ENCODE measurements around the gene MYEOV. TPM values are rescaled to one million over a fixed set of nuclear protein-coding genes. Genes with fewer than 3 reads are reported as not detected.

The MYEOV gene
- total RNA-seq, 3 donors from 2014 or later (not counting 1 experiment from before 2014, with no cell fraction given) = 1.1 to 1.2 TPM; not detected in 1

DNA sequence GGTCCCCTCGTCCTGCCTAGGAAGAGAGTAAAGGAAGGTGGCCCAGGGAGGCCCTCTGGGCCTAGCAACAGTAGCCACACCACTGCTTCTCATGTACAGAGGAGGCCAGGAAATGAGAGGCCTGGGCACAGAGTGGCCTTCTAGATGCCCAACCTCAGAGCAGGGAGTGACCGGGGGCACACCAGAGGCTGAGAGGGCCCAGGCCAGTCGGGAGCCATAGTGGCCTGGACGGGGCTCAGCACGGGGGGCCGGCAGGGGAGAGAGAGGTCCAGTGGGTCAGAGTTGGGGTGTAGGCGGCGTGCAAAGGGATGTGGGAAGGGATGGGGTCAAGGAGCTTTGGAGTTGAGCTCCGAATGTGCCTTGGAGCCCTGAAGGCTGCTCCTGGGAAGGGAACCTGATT is 25.0 kb upstream of the MYEOV start:
- no peaks in the 10 kb centered on the region for H3K9me3 Mint-ChIP-seq
- TF ChIP-seq, protein P1, sequence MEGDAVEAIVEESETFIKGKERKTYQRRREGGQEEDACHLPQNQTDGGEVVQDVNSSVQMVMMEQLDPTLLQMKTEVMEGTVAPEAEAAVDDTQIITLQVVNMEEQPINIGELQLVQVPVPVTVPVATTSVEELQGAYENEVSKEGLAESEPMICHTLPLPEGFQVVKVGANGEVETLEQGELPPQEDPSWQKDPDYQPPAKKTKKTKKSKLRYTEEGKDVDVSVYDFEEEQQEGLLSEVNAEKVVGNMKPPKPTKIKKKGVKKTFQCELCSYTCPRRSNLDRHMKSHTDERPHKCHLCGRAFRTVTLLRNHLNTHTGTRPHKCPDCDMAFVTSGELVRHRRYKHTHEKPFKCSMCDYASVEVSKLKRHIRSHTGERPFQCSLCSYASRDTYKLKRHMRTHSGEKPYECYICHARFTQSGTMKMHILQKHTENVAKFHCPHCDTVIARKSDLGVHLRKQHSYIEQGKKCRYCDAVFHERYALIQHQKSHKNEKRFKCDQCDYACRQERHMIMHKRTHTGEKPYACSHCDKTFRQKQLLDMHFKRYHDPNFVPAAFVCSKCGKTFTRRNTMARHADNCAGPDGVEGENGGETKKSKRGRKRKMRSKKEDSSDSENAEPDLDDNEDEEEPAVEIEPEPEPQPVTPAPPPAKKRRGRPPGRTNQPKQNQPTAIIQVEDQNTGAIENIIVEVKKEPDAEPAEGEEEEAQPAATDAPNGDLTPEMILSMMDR (IDR thresholded peaks at IDR 0.05) = no peak
- DNase-seq (no peak), ATAC-seq (no peak)
- Histone ChIP-seq H3K4me1 (ENCODE audit: control insufficient read depth, insufficient read depth, low read length) (no peaks in the 10 kb centered on the region), H3K27me3 (ENCODE audit: control insufficient read depth, insufficient read depth, low read length) (no peaks in the 10 kb centered on the region), H3K4me3 (ENCODE audit: low read length) (no peak overlapping the region), H3K27ac (ENCODE audit: low read length) (no peak overlapping the region), H3K9me3 (ENCODE audit: control insufficient read depth, insufficient read depth, low read length) (no peaks in the 10 kb centered on the region), H3K36me3 (ENCODE audit: control insufficient read depth, insufficient read depth, low read length) (no peaks in the 10 kb centered on the region)
- peaks cover 0 to 6% of the 10 kb centered on the region in 2 donors for H3K27me3 Mint-ChIP-seq (ENCODE audit: low read depth in 2 of 2)
- 88% methylated on average over 9 of the region's 9 CpGs for WGBS (ENCODE audit: insufficient coverage)
- H3K4me1 Mint-ChIP-seq = no peaks in the 10 kb centered on the region
- no peaks in the 10 kb centered on the region for H3K36me3 Mint-ChIP-seq
- intact Hi-C loops (cut with micrococcal nuclease) = no loop called here
- no peak overlapping the region for H3K27ac Mint-ChIP-seq
- no peak overlapping the region for H3K4me3 Mint-ChIP-seq

GRCh38 chr11:69269388-69269787 is 24.6 kb upstream of the MYEOV start:
- Histone ChIP-seq H3K27ac (ENCODE audit: low read length) (no peak overlapping the region), H3K9me3 (ENCODE audit: control insufficient read depth, insufficient read depth, low read length) (no peaks in the 10 kb centered on the region), H3K4me1 (ENCODE audit: control insufficient read depth, insufficient read depth, low read length) (no peaks in the 10 kb centered on the region), H3K4me3 (ENCODE audit: low read length) (no peak overlapping the region), H3K36me3 (ENCODE audit: control insufficient read depth, insufficient read depth, low read length) (no peaks in the 10 kb centered on the region), H3K27me3 (ENCODE audit: control insufficient read depth, insufficient read depth, low read length) (no peaks in the 10 kb centered on the region)
- Mint-ChIP-seq H3K27me3 (ENCODE audit: low read depth in 2 of 2) (peaks cover 0 to 6% of the 10 kb centered on the region in 2 donors), H3K9me3 (no peaks in the 10 kb centered on the region), H3K27ac (no peak overlapping the region), H3K4me1 (no peaks in the 10 kb centered on the region), H3K4me3 (no peak overlapping the region), H3K36me3 (no peaks in the 10 kb centered on the region)
- DNase-seq (no peak), ATAC-seq (no peak)
- 88% methylated on average over 3 of the region's 4 CpGs for WGBS (ENCODE audit: insufficient coverage)
- intact Hi-C loops (cut with micrococcal nuclease) = no loop called here
- TF ChIP-seq, protein P1 (IDR thresholded peaks at IDR 0.05) = no peak

DNA sequence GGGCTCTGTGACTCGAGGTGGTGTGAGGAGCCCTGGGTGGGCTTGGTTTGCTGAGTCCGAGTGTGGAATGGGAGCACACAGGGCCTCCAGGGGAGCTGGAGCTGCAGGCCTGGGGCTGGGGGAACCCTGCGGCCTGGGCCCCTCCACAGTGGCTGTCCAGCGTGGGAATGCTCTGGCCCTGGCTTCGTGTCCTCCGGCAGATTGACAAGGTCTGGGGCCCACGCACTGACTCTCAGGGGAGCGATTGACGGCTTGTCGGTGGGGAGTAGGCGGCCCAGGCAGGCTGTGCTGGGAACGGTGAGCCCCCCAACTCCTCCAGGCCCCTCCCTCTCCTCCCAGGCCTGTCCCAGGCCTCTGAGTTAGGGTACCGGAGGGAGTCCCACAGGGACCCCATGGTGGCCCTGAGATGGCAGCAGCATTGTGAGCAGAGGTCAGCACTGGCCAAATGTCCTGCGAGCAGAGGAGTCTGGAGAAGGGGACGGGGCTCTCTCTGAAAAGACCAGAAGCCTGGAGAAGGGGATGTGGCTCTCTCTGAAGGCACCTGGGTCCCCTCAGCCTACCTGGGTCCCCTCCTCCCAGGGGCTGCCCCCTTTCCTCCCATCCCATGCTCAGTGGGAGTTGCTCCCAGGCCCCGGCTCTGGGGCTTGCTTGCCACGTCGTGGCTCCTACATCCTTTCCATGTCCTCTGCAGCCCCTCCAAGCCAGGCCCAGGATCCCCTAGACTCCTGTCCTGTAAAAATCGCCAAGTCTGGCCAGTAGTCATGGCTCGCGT is 23.8 kb upstream of the MYEOV start:
- Histone ChIP-seq H3K4me3 (ENCODE audit: low read length) (no peak overlapping the region), H3K4me1 (ENCODE audit: control insufficient read depth, insufficient read depth, low read length) (no peaks in the 10 kb centered on the region), H3K9me3 (ENCODE audit: control insufficient read depth, insufficient read depth, low read length) (no peaks in the 10 kb centered on the region), H3K27me3 (ENCODE audit: control insufficient read depth, insufficient read depth, low read length) (no peaks in the 10 kb centered on the region), H3K36me3 (ENCODE audit: control insufficient read depth, insufficient read depth, low read length) (no peaks in the 10 kb centered on the region), H3K27ac (ENCODE audit: low read length) (no peak overlapping the region)
- H3K4me1 Mint-ChIP-seq = no peaks in the 10 kb centered on the region
- ATAC-seq (no peak), DNase-seq (no peak)
- no peaks in the 10 kb centered on the region for H3K9me3 Mint-ChIP-seq
- H3K27me3 Mint-ChIP-seq (ENCODE audit: low read depth in 2 of 2) = peaks cover 0 to 7% of the 10 kb centered on the region in 2 donors
- WGBS (ENCODE audit: insufficient coverage) = 90% methylated on average over 21 of the region's 21 CpGs
- intact Hi-C loops (cut with micrococcal nuclease) = no loop called here
- no peaks in the 10 kb centered on the region for H3K36me3 Mint-ChIP-seq
- H3K27ac Mint-ChIP-seq = no peak overlapping the region
- H3K4me3 Mint-ChIP-seq = no peak overlapping the region
- TF ChIP-seq, protein P1 (IDR thresholded peaks at IDR 0.05) = no peak

- no peak for ATAC-seq
- Histone ChIP-seq H3K27ac (ENCODE audit: low read length) (no peak overlapping the region), H3K36me3 (ENCODE audit: control insufficient read depth, insufficient read depth, low read length) (no peaks in the 10 kb centered on the region), H3K9me3 (ENCODE audit: control insufficient read depth, insufficient read depth, low read length) (no peaks in the 10 kb centered on the region), H3K4me3 (ENCODE audit: low read length) (no peak overlapping the region), H3K27me3 (ENCODE audit: control insufficient read depth, insufficient read depth, low read length) (no peaks in the 10 kb centered on the region), H3K4me1 (ENCODE audit: control insufficient read depth, insufficient read depth, low read length) (no peaks in the 10 kb centered on the region)
- Mint-ChIP-seq H3K4me3 (no peak overlapping the region), H3K27me3 (ENCODE audit: low read depth in 2 of 2) (peaks cover 0 to 7% of the 10 kb centered on the region in 2 donors), H3K27ac (no peak overlapping the region), H3K9me3 (no peaks in the 10 kb centered on the region), H3K4me1 (no peaks in the 10 kb centered on the region), H3K36me3 (no peaks in the 10 kb centered on the region)
- intact Hi-C loops (cut with micrococcal nuclease) = no loop called here
- TF ChIP-seq, protein P1 (IDR thresholded peaks at IDR 0.05) = no peak
- DNase-seq = no peak
- 86% methylated on average over 7 of the region's 7 CpGs for WGBS (ENCODE audit: insufficient coverage)
These were observed 23.0 kb upstream of the MYEOV start for GRCh38 chr11:69270941-69271340.

Measured in natural killer cell (primary cell).